ENCODE measurements around the gene CEP85L. TPM values are rescaled to one million over a fixed set of nuclear protein-coding genes. Genes with fewer than 3 reads are reported as not detected.

Gene CEP85L
- polyA plus RNA-seq, 1 experiment: 7.4 TPM

GRCh38 chr6:118525913-118526780, 125.2 kb downstream of the CEP85L start:
- POLR2A ChIA-PET: no interaction called here
- DNase-seq (ENCODE audit: low read depth, low spot score): no peak
- CTCF ChIA-PET: interaction anchor here (0.6 kb wide), 2 partner anchors 18 to 49 kb away, joined by 3 to 7 read pairs; no protein-coding TSS in a partner anchor

GRCh38 chr6:118524686-118525085, 126.7 kb downstream of the CEP85L start:
- Histone ChIP-seq H3K27me3 (ENCODE audit: control insufficient read depth, insufficient read depth, low read length) (no peaks in the 10 kb centered on the region), H3K27ac (ENCODE audit: low read depth, low read length) (no peak overlapping the region), H3K4me3 (ENCODE audit: low read depth, low read length) (no peak overlapping the region), H3K9me3 (ENCODE audit: control insufficient read depth, insufficient read depth, low read length) (no peaks in the 10 kb centered on the region)
- CTCF ChIA-PET: no interaction called here
- no peak for DNase-seq (ENCODE audit: low read depth, low spot score)
- TF ChIP-seq, protein P1, sequence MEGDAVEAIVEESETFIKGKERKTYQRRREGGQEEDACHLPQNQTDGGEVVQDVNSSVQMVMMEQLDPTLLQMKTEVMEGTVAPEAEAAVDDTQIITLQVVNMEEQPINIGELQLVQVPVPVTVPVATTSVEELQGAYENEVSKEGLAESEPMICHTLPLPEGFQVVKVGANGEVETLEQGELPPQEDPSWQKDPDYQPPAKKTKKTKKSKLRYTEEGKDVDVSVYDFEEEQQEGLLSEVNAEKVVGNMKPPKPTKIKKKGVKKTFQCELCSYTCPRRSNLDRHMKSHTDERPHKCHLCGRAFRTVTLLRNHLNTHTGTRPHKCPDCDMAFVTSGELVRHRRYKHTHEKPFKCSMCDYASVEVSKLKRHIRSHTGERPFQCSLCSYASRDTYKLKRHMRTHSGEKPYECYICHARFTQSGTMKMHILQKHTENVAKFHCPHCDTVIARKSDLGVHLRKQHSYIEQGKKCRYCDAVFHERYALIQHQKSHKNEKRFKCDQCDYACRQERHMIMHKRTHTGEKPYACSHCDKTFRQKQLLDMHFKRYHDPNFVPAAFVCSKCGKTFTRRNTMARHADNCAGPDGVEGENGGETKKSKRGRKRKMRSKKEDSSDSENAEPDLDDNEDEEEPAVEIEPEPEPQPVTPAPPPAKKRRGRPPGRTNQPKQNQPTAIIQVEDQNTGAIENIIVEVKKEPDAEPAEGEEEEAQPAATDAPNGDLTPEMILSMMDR (IDR thresholded peaks at IDR 0.05; ENCODE audit: low read depth, low read length): no peak
- POLR2A ChIA-PET: no interaction called here

More at GRCh38 chr6:118525913-118526780, 125.2 kb downstream of the CEP85L start:
- Histone ChIP-seq H3K27me3 (ENCODE audit: control insufficient read depth, insufficient read depth, low read length) (no peaks in the 10 kb centered on the region), H3K4me3 (ENCODE audit: low read depth, low read length) (no peak overlapping the region), H3K9me3 (ENCODE audit: control insufficient read depth, insufficient read depth, low read length) (no peaks in the 10 kb centered on the region), H3K27ac (ENCODE audit: low read depth, low read length) (no peak overlapping the region)
- TF ChIP-seq, protein P1 (IDR thresholded peaks at IDR 0.05; ENCODE audit: low read depth, low read length): no peak

DNA sequence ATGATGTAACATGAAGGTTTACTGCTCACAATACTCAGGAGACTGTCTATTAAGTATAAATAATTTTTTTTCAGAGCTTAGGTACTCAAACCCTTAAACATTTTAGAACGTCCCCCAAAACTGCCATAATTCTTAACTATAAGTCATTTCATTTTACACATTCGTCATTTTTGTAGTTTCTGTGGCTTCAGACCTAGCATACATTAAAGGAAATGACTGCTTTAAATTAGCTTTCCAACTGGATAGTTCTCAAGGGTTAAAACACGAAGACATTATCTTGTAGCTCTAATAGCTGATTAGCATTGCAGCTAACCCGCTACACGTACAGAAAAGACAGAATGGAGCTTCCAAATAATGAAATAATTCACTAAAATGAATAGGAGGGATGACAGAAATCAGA, 128.2 kb downstream of the CEP85L start:
- DNase-seq (ENCODE audit: low read depth, low spot score): no peak
- CTCF ChIA-PET: interaction anchor here (0.6 kb wide), 1 partner anchor 222 kb away, joined by 3 read pairs; no protein-coding TSS in a partner anchor
- TF ChIP-seq, protein P1 (IDR thresholded peaks at IDR 0.05; ENCODE audit: low read depth, low read length): no peak

DNA sequence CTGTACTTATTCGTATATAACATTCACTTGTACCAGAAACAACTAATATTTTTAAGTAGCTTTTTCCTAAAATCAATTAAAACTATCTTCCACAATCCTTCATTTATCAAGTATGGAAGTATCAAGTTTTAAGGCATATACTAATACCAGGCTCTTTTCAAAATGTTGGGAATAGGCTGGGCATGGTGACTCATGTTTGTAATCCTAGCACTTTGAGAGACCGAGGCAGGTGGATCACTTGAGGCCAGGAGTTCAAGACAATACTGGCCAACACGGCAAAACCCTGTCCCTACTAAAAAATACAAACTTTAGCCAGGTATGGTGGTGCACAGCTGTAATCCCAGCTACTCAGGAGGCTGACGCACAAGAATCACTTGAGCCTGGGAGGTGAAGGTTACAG, 129.0 kb downstream of the CEP85L start:
- no peaks in the 10 kb centered on the region for H3K9me3 ChIP-seq (ENCODE audit: control insufficient read depth, insufficient read depth, low read length)
- ChIA-PET CTCF (no interaction called here), POLR2A (no interaction called here)
- H3K27me3 ChIP-seq (ENCODE audit: control insufficient read depth, insufficient read depth, low read length): no peaks in the 10 kb centered on the region
- TF ChIP-seq, protein P1 (IDR thresholded peaks at IDR 0.05; ENCODE audit: low read depth, low read length): no peak
- H3K27ac ChIP-seq (ENCODE audit: low read depth, low read length): no peak overlapping the region
- H3K4me3 ChIP-seq (ENCODE audit: low read depth, low read length): no peak overlapping the region
- no peak for DNase-seq (ENCODE audit: low read depth, low spot score)

More for the DNA sequence above, 128.2 kb downstream of the CEP85L start:
- H3K27ac ChIP-seq (ENCODE audit: low read depth, low read length): no peak overlapping the region
- H3K27me3 ChIP-seq (ENCODE audit: control insufficient read depth, insufficient read depth, low read length): no peaks in the 10 kb centered on the region
- no peaks in the 10 kb centered on the region for H3K9me3 ChIP-seq (ENCODE audit: control insufficient read depth, insufficient read depth, low read length)
- POLR2A ChIA-PET: no interaction called here
- H3K4me3 ChIP-seq (ENCODE audit: low read depth, low read length): no peak overlapping the region

GRCh38 chr6:118514689-118515088, 136.7 kb downstream of the CEP85L start:
- no peak overlapping the region for H3K27ac ChIP-seq (ENCODE audit: low read depth, low read length)
- ChIA-PET POLR2A (no interaction called here), CTCF (no interaction called here)
- DNase-seq (ENCODE audit: low read depth, low spot score): no peak
- H3K27me3 ChIP-seq (ENCODE audit: control insufficient read depth, insufficient read depth, low read length): no peaks in the 10 kb centered on the region
- no peak overlapping the region for H3K4me3 ChIP-seq (ENCODE audit: low read depth, low read length)
- TF ChIP-seq, protein P1 (IDR thresholded peaks at IDR 0.05; ENCODE audit: low read depth, low read length): no peak
- no peaks in the 10 kb centered on the region for H3K9me3 ChIP-seq (ENCODE audit: control insufficient read depth, insufficient read depth, low read length)
